ENCODE data around the gene CABP1. TPM values are rescaled to one million over a fixed set of nuclear protein-coding genes. Genes with fewer than 3 reads are reported as not detected.
"Not testable (repeated sequence)": the region's sequence is repeated elsewhere in the genome, so short reads cannot be mapped to it uniquely, and the experiment has no call there.

Gene CABP1
- total RNA-seq, 1 experiment from 2014 or later = not detected

GRCh38 chr12:120658286-120659150 lies 18.1 kb downstream of the CABP1 start:
- DNase-seq (ENCODE audit: low read depth) = no peak
- in situ Hi-C loops (cut with HindIII; ENCODE audit: low pct_unique_long_range_greater_than_20kb, low sequenced_read_pairs) = no loop called here

- in situ Hi-C loops (cut with HindIII; ENCODE audit: low pct_unique_long_range_greater_than_20kb, low sequenced_read_pairs) = no loop called here
- no peak for DNase-seq (ENCODE audit: low read depth)
Observed at GRCh38 chr12:120659151-120659525, 18.7 kb downstream of the CABP1 start.

GRCh38 chr12:120661432-120661831 lies 21.0 kb downstream of the CABP1 start:
- in situ Hi-C loops (cut with HindIII; ENCODE audit: low pct_unique_long_range_greater_than_20kb, low sequenced_read_pairs) = no loop called here

GRCh38 chr12:120662879-120663278 lies 22.5 kb downstream of the CABP1 start:
- in situ Hi-C loops (cut with HindIII; ENCODE audit: low pct_unique_long_range_greater_than_20kb, low sequenced_read_pairs) = no loop called here
- DNase-seq (ENCODE audit: low read depth) = no peak

More at GRCh38 chr12:120661432-120661831, 21.0 kb downstream of the CABP1 start:
- no peak for DNase-seq (ENCODE audit: low read depth)

- in situ Hi-C loops (cut with HindIII; ENCODE audit: low pct_unique_long_range_greater_than_20kb, low sequenced_read_pairs) = no loop called here
- no peak for DNase-seq (ENCODE audit: low read depth)
Observed at GRCh38 chr12:120663741-120664140, 23.3 kb downstream of the CABP1 start.

GRCh38 chr12:120666571-120667390 lies 26.4 kb downstream of the CABP1 start:
- no peak for DNase-seq (ENCODE audit: low read depth)
- in situ Hi-C loops (cut with HindIII; ENCODE audit: low pct_unique_long_range_greater_than_20kb, low sequenced_read_pairs) = no loop called here

- DNase-seq (ENCODE audit: low read depth) = no peak
- in situ Hi-C loops (cut with HindIII; ENCODE audit: low pct_unique_long_range_greater_than_20kb, low sequenced_read_pairs) = no loop called here
Observed at GRCh38 chr12:120668091-120668867, 27.9 kb downstream of the CABP1 start.

GRCh38 chr12:120668868-120669840 lies 28.7 kb downstream of the CABP1 start:
- peak; percentile 22 for DNase-seq (ENCODE audit: low read depth)
- in situ Hi-C loops (cut with HindIII; ENCODE audit: low pct_unique_long_range_greater_than_20kb, low sequenced_read_pairs) = no loop called here

- in situ Hi-C loops (cut with HindIII; ENCODE audit: low pct_unique_long_range_greater_than_20kb, low sequenced_read_pairs); DNase-seq (ENCODE audit: low read depth): not testable (repeated sequence)
Observed at GRCh38 chr12:120670237-120670636, 29.8 kb downstream of the CABP1 start.

GRCh38 chr12:120670667-120671066 lies 30.2 kb downstream of the CABP1 start:
- no peak for DNase-seq (ENCODE audit: low read depth)
- in situ Hi-C loops (cut with HindIII; ENCODE audit: low pct_unique_long_range_greater_than_20kb, low sequenced_read_pairs) = no loop called here

- in situ Hi-C loops (cut with HindIII; ENCODE audit: low pct_unique_long_range_greater_than_20kb, low sequenced_read_pairs) = no loop called here
- no peak for DNase-seq (ENCODE audit: low read depth)
Observed at GRCh38 chr12:120674097-120674636, 33.7 kb downstream of the CABP1 start.

GRCh38 chr12:120677765-120678473 lies 37.5 kb downstream of the CABP1 start:
- in situ Hi-C loops (cut with HindIII; ENCODE audit: low pct_unique_long_range_greater_than_20kb, low sequenced_read_pairs) = no loop called here
- DNase-seq (ENCODE audit: low read depth) = no peak

- DNase-seq (ENCODE audit: low read depth) = no peak
- in situ Hi-C loops (cut with HindIII; ENCODE audit: low pct_unique_long_range_greater_than_20kb, low sequenced_read_pairs) = no loop called here
Observed at GRCh38 chr12:120678572-120678971, 38.1 kb downstream of the CABP1 start.

GRCh38 chr12:120680165-120680738 lies 39.8 kb downstream of the CABP1 start:
- in situ Hi-C loops (cut with HindIII; ENCODE audit: low pct_unique_long_range_greater_than_20kb, low sequenced_read_pairs) = no loop called here
- no peak for DNase-seq (ENCODE audit: low read depth)

GRCh38 chr12:120684523-120684932 lies 44.1 kb downstream of the CABP1 start:
- in situ Hi-C loops (cut with HindIII; ENCODE audit: low pct_unique_long_range_greater_than_20kb, low sequenced_read_pairs) = no loop called here
- no peak for DNase-seq (ENCODE audit: low read depth)

GRCh38 chr12:120685522-120685921 lies 45.1 kb downstream of the CABP1 start:
- in situ Hi-C loops (cut with HindIII; ENCODE audit: low pct_unique_long_range_greater_than_20kb, low sequenced_read_pairs) = no loop called here
- DNase-seq (ENCODE audit: low read depth) = no peak

Data from Caki2 (cell line).